Measurements from ENCODE around the gene STX18.

- TF ChIP-seq CTCF (IDR thresholded peaks at IDR 0.05; ENCODE audit: insufficient read depth, low read depth, low read length) (peak; percentile 98), EZH2 (IDR thresholded peaks at IDR 0.05; ENCODE audit: insufficient read depth, low read length) (no peak)
Observed at GRCh38 chr4:4488405-4489404, 53.1 kb downstream of the STX18 start.

Measured in astrocyte (in vitro differentiated cells and primary cell).